ENCODE results near the gene TMEM221.

The TMEM221 gene

GRCh38 chr19:17436874-17437267, 11.6 kb downstream of the TMEM221 start:
- no peak for DNase-seq

GRCh38 chr19:17436094-17436873, 12.2 kb downstream of the TMEM221 start:
- DNase-seq = no peak

- no peak for DNase-seq
Measured at GRCh38 chr19:17435218-17435617, 13.2 kb downstream of the TMEM221 start.

- DNase-seq = no peak
Measured at GRCh38 chr19:17431417-17431816, 17.1 kb downstream of the TMEM221 start.

DNA sequence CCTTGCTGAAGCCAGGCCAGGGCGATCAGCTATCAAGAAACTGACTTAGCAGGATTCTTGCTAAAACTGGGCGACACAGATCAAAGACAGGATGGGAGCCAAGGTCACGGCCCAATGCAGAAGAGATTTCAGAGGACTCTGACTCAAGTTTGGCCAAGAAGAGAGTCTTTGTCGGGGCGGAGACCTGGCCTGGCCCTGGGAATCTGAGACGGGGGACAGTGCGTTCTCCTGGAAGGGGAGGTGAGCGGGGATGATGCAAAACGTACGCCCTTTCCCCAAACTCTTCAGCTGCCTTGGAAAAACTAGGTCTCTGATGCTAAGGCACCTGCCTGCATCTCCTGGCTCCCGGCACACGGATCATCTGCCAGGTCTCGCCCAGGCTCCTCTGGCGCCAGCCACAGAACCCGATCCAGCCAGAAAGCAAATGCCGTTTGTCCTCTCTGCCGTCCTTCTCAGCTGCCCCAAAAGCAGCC, 18.8 kb downstream of the TMEM221 start:
- DNase-seq = no peak

- DNase-seq = no peak
Measured at GRCh38 chr19:17424743-17425365, 23.6 kb downstream of the TMEM221 start.

- no peak for DNase-seq
Measured at GRCh38 chr19:17423429-17424208, 24.8 kb downstream of the TMEM221 start.

DNA sequence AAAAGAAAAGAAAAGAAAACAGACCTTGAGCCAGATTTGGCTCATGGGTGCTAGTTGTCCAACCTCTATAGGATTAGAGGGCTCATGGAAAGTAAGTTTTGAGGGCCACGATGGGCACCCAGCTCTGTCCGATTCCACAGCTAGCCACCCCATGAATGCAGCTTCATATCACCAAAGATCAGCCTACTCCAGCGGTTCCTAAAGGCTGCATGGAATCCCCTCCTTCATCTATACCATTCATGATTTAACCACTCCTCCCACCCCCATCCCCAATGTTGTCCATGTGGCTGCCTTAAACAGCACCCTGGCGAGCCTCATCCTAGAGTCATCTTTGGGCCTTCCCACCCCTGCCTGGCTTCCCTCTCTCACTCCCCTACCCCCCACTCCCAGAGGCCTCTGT, 26.5 kb downstream of the TMEM221 start:
- no peak for DNase-seq

DNA sequence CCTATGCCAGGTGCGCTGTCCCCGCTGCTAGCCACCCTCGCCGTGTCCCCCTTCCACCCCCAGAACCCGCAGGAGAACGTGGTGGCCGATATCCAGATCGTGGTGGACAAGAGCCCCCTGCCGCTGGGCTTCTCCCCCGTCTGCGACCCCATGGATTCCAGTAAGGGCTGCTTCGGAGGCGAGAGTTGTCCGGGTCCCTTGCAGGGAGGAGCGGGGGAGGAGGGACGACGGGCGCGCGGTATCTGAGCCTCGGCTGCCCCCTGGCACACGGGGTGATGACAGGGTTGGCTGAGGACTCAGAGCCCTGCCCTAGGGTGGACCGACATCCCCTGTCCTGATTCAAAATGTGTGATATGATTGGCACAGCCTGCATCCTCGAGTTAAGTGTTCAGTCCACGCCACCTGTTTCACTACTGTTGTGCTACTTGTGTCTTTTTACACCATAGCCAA, 28.0 kb downstream of the TMEM221 start:
- peak; percentile 35 for DNase-seq

DNA sequence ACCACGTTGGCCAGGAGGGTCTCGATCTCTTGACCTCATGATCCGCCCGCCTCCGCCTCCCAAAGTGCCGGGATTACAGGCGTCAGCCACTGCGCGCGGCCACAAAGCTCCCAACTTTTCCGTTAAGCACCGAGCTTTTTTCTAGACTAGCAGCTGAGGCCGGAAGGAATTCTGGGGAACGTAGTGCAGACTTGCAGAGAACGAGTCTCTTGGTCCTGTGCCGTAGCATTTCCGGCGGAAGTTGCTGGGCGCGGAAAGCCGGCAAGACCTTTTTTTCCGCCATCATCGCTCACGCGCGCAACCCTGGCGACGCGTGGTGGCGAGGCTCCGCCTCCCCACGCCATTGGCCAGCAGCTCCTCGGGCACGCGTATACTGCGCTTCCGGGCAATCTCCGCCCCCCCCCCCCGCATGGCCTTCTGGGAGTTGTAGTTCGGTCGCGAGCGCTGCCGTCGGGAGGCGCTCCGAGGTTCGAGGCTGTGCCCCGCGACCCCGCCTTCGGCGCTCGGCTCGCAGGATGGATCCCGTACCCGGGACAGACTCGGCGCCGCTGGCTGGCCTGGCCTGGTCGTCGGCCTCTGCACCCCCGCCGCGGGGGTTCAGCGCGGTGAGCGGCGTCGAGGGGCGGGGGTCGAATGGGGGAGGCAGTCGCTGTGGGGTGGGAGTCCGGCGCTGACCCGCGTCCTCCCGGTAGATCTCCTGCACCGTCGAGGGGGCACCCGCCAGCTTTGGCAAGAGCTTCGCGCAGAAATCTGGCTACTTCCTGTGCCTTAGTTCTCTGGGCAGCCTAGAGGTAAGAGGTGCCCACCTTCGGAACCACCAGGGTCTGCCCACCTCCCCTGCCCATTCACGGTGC, 28.6 kb downstream of the TMEM221 start, which contains the start of gene MVB12A:
Gene MVB12A, plus strand, starts transcription at position 427 of the 854 bp plus-strand sequence. Its CDS starts 89 bp downstream, at position 516.
- DNase-seq = peak; percentile 94

GRCh38 chr19:17419154-17419620, 29.3 kb downstream of the TMEM221 start:
- DNase-seq = no peak

DNA sequence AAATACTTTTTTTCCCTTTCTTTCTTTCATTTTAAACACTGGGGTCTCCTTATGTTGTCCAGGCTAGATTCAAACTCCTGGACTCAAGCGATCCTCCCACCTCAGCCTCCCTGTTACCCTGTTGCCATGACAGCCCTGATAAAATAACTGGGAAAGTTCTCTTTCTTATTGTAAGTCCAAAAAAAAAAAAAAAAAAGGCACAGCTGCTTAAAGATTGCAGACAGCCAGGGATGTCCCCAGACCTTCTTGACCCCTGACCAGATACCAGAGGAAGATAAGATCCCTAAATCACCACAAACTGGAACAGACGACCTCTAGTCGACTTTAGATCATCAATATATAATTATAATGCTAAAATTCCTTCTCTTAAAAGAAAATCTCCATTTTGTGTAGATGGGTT, 29.8 kb downstream of the TMEM221 start:
- DNase-seq = no peak

- DNase-seq = no peak
Measured at GRCh38 chr19:17415121-17415520, 33.3 kb downstream of the TMEM221 start.

GRCh38 chr19:17414097-17414496, 34.4 kb downstream of the TMEM221 start:
- no peak for DNase-seq

GRCh38 chr19:17411801-17412200, 36.7 kb downstream of the TMEM221 start:
- DNase-seq = no peak

DNA sequence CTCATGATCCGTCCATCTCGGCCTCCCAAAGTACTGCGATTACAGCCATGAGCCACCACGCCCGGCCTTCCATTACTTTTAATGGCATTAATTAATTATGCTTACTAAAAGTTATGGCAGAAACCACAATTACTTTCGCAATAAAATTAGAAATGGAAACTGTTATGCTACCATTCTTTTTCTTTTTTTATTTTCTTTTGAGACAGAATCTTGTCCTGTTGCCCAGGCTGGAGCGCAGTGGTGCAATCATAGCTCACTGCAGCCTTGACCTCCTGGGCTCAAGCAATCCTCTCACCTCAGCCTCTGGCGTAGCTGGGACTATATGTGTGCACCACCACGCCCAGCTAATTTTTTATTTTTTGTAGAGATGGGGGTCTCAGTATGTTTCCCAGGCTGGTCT, 38.5 kb downstream of the TMEM221 start:
- no peak for DNase-seq

DNA sequence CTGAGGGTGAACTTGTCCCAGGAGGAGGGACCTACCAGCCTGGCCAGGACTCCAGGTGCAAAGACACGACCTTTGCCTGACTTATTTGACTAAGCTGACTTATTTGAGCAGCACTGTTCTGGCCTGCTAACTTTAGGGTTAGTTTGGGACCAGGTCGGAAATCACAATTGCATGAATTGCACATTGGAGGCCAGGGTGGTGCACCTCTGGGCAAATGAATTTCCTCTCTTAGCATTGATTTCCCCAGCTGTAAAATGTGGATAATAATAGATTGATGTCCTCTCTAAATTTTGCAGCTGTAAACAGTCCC, 41.6 kb downstream of the TMEM221 start:
- DNase-seq = no peak

DNA sequence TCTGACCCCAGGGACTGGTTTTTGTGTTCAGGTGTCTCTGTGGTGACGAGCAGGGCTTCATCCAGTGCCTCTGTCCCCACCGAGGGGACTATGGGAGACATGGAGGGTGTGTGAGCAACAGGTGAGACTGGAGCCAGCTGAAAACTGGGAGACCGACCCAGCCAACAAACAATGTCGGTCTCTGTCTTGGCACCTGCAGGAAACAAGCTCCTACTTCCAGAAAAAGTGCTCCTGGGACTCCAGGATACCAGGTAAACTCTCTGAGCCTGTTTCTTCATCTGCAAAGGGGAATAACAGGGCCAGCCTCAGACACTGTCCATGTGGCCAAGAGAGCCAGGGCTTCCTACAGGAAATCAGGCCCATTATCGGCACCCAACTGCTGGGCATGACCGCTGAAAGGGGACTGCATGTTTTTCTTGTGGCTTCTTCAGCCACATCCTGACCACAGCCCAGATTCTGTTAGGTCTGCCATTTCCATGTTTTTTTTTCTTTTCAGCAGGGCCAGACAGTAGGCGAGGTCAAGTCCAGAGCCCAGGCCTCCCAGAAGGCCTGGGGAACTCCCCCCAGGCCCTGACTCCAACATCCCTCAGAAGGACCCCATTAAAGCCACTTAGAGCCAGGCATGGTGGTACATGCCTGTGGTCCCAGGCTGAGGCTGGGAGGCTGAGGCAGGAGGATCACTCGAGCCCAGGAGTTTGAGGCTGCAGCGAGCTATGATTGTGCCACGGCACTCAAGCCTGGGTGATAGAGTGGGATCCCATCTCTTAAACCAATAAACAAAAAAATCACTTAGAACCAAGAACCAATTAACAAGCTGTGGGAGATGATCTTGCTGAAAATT, 42.2 kb downstream of the TMEM221 start:
- no peak for DNase-seq

DNA sequence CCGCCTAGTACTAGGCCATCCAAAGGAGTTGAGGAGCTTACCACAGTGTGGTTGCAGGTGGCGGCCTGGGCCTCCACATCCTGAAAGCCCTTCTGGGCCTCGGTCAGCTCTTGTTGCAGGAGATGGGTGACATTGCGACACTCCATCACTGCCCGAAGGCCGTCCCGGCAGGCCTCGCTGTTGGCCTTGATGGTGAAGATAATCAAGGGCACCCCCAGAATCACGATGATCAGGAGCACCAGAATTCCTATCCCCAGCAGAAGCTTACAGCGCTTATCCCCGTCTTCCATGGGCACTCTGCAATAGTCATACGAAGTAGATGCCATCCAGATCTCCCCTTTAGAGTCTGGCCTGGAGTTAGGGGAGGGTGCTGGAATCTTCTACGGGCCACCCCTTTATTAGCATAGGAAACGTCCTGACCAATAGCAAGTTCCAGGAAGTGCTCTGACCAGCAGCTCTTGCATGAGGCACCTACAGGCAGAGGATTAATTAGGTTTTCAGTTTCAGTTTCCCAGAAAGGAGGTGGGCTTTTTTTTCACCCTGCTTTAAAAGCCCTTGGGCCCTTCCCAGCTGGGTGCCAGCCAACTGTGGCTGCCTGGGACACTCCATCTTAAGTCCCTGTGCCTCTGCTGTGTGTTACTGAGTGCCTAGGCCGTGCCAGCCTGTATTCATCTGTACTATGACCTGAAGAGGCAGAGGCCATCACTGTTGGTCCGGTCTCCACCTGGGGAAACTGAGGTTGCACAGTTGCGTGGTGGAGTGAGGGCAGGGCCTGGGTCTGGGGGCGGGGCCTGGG, 43.0 kb downstream of the TMEM221 start, which contains the start of gene BST2:
Gene BST2, minus strand, starts transcription at position 381 of the 796 bp plus-strand sequence. Its CDS starts 55 bp downstream, at position 326.
- peak; percentile 42 for DNase-seq

DNA sequence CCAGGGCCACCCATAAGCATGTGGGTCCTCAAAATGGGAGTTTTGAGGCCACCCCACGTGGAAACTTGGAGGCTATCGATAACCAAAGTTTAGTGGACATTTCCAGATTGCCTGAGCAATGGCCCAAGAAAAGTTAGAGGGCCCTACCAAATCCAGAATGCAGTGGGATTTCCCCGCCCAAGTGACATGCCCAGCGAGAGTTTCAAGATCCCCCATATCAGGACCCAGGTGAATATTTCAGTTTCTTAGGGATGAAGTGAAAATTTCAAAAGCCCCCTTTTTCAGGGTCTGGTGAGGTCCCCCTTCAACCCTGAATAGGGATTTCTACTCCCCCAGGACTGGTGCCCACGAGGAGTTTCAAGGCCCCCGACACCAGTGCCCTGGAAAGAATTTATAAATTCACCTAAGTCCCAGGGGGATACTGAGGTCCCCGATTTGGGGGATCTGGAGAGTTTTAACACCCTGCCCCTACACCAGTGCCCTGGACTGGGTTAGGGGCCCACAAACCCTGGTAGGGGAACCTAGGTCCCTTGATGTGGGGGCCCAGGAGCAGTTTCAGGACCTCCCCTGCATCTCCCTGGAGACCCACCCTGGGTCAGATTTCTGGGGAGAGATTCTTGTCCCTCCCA, 43.7 kb downstream of the TMEM221 start:
- no peak for DNase-seq
